NCI-H510A treated with DMSO at 0.1 percent for 48 hours (cell line): ENCODE results near the gene THSD7A.

Source experiments
- DNase-seq: peaks from one replicate; lab custom pipeline; 2025; lab: John Stamatoyannopoulos, UW

THSD7A gene

DNA sequence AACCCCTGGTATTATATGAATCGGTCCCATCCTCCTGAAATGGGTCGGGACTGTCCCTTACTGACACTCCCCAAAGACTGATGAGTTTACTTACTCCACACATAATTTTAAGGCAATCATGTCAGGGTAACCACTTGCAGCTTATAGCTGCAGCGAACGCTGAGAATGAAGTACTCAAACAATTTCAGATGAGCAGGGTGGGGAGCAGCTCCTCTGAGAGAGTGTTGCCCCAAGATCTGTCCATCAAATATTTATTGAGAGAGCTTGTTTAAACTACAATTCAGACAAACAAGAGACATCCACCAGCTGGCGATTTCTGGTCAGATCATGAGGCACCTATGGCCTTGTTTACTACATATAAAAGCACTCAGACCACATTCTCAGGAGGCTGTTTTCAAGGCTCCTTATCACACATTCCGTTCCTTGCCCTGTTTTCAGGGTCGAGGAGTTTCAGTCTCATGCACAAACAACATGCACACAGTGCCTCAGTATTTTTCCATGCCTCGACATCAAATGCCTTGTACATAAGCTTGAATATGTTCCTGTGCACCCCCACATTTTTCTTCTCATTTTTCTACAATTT lies 80.1 kb downstream of the THSD7A start:
- DNase-seq, result no peak

DNA sequence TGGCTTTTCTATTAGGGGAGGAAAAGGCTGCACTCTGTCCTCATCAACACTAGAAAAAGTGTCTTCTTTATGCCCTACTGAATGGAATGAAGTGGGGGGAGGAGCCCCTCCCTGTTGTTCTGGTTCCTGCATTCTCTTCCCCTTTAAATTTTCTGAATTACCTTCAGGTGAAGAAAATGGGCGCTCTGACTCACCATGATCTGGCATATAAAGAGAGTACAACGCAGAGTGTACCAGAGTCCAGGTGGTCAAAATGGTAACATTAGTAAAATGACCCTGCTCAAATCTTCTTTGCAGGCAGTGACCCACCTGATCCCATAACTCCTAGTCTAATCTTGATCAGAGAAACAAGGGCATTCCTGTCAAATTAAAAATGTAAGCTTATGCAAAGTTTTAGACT lies 80.7 kb downstream of the THSD7A start:
- no peak for DNase-seq

DNA sequence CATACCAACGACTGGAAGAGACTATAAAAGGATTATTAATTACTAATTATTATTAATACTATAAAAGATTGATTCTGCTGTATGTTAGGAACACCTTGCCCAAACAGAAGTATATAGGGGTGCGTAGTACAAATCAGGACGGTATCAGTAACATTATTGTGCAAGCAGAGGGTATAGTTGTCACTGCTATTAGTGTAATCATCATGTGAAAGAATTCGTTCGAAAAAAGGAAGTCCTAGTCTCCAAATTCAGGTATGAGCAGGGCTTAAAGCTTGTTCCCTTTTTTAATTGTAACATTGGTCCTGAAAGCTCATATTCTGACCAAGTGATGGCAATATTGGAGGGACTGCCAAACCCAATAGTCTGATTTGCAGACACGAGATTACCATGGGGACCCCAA lies 81.8 kb downstream of the THSD7A start:
- DNase-seq, result no peak

DNA sequence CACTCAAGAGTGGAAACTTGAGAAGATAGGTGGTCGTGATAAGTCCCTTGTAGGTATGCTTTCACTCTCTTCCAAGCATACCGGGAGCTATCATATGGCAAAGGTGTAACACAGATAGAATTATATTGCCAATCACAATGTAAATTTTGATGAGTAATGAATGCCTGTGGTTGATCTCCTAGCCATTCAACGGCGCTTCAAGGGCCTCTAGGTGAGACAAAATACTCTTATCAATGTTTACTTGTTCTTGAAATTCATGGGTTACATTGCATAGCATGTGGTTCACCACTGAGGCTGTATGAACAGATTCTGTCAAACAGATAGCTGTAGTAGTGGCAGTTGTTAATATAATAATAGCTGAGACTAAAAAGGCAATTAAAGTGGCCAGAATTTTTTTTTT lies 82.4 kb downstream of the THSD7A start:
- DNase-seq, result peak; percentile 51

DNA sequence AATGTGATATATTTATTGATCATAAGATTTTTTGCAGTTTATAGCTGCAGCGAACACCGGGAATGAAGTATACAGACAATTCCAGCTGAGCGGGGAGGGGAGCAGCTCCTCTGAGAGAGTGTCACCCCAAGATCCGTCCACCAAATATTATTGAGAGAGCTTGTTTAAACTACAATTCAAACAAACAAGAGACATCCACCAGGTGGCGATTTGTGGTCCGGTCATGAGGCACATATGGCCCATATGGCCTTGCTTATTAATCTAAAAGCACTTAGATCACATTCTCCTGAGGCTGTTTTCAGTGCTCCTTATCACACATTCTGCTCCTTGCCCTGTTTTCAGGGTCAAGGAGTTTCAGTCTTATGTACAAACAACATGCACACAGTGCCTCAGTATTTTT lies 83.1 kb downstream of the THSD7A start:
- DNase-seq, result no peak

DNA sequence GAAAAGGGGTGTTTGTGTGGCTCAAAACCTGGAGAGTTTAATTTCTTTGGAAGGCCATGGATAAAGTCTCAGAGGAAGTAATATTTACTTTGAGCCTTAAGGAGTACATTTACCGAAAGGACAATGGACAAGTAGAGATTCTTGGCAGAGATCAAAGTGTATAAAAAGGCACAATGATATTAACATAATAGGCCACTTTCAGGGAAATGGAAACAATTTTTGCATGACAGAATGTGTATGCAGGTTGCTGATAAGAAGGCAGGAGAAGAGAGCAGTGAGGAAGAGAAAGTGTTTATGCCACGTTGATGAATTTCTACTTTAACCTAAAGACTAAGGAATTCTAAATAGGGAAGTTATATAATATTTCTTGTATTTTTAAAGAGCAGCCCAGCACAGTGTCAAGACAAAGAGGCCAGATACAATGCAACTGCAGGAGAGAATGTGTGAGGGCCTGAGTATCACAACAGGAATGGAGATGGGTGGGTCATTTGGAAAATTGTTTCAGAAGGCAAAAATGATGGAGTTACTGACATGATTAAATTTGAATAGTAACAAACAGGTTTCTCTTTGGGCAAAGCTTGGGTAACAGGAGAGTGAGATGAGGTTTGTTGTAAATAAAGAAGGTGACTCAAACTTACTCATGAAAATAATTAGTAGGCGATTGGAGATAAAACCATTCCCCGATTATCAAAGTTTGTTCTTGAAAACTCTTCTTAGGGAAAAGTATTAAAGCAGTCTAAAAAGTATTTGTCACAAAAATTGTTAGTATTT lies 84.1 kb downstream of the THSD7A start:
- DNase-seq, result no peak

DNA sequence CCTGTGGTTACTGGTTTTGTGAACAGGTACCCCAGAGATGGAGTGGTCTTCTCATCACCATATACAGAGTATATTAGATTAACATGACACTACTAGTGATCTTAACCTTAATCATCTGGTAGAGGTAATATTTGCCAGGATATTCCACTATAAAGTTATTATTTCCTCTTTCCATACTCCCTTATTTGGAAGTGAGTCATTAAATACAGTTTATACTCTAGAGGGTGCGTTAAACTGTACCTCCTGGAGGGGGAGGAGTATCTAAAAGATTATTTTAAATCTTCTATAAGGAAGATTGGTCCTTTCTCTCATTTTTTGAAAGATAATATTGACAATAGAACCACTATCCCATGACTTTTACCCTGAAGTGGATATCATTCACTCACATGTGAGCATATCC lies 85.4 kb downstream of the THSD7A start:
- no peak for DNase-seq

DNA sequence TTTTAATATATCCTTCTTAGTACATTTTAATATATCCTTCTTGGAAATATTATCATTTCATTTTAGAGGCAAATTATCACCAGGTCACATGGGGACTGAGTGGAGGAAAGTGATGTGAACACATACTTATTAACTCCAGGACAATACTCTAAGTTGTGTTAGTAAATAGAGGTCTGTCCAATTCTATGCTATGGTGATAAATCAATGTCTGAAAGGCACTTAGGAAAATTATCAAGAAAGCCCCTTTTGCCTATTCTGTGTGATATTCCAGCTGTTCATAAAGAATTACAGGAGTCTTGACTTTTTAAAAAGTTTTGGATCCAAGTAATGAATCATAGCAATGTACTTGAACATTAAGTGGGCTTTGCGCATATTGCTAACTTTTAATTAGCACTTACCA lies 88.5 kb downstream of the THSD7A start:
- DNase-seq, result no peak

DNA sequence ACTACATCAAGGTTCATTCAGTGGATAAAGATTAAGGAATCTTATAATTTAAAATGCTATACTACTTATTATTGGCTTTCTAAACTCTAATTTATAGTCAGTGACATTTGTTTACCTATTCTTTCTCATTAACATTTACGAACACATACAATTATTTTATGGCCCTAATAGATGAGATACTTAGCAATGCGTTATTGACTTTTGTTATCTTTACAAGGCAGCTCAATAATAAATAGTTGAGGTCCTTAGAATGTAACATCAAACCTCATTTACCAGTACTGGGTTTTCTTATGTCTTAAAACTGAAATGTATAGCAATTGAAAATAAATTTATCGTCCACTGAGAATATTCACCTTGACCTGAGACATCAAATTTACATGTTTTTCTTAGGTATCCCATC lies 89.0 kb downstream of the THSD7A start:
- DNase-seq, result no peak

DNA sequence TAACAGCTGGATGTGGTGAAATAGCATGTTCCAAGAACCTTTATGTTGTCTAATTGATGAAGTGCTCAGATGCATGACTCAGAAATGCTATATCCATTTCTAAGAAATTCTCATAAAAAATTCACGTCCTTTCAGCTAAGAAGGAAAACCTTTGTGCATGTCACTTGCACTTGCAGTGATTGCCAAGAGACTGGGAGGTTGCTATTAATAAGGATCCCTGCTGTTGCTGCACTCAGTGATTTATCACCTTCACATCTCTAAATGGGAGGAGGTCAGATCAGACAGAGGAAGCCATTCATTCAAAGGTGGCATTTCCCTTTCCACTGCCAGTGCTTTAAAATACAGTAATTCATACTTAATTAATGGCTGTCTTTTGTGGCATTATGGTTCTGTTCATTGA lies 89.5 kb downstream of the THSD7A start:
- DNase-seq, result no peak

DNA sequence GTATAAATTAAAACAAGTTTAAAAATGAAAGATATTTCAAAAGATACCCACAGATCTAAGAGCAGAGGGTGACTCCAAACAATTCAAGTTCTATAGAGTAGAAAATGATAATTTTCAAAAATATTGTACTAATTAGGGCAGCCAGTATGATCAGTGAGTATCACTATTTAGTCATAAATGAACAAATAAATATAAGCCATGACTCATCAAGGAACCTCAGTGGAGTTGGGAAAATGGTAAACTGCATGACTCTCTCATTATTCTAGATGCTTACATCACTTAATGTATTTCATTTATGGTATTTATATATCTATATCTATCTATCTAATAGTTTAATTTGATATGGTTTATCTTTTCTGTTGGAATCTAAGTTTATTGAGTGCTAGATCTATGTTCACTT lies 94.3 kb downstream of the THSD7A start:
- DNase-seq, result no peak

DNA sequence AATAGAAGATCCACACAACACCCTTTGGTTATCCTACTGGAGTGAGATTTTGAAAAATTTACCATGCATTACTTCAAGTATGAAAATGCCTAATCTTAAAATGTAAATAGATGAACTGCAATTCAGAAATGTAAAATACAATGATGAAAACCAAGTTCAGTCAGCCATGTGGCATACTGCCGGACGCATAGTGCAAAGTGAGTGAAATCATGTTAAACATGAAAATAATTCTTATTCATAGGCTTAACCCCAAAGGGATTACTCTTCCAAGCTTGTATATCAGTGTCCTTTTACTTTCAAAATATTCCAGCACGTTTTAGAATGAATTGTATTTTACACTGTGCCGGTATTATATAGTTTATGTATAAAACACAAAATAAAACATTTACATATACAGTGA lies 99.8 kb downstream of the THSD7A start:
- no peak for DNase-seq

DNA sequence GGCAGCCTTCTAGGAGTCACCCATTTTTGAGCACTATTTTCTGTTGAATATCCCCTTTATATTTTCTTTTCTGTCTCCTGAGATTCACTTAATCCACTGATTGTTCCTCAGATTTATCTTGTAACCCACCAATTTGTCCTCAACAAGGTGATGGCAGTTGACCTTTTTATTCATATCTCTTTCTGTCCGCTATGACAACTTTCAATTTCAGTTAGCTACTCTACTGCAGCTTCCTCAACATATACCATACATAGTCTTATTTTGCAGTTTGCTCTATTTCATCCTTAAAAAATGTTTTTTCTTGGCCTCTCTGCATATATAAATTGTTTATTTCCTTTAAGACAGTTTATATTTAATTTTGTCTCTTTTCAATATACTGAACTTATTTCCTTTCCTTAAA lies 101.3 kb downstream of the THSD7A start:
- no peak for DNase-seq

DNA sequence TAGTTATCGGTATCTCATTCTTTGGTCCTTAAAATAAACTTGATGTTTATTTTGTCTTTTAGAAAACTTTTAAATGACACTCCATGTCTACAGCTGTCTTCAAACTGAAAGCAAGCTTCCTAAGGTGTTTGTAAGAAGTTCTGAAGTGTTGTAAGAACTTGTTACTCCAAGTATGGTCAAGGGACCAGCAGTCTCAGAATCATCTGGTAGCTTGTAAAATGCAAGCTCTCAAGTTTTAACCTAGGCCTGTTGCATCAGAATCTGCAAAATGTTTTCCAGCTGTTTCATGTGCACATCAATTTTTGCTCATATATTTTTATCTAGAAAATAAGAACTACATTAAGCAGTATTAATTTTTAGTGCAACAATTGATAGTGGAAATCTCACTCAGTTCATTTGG lies 104.1 kb downstream of the THSD7A start:
- DNase-seq, result no peak

DNA sequence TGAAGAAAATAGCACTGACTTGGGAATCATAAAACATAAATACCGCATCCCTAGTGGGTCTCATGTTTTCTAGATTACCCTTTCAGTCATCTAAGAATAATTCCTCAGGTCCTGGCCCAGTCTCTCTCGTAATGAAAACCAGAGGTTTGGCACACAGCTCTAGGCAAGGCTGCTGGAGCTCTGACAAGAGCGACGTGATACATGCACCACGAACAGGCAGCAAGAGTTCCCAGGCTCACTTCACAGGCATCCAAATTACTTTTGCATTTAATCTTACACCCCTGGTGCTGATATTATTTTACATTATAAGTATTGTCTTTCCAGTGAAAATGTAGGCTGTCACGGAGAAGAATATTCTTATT lies 105.2 kb downstream of the THSD7A start:
- DNase-seq, result no peak

DNA sequence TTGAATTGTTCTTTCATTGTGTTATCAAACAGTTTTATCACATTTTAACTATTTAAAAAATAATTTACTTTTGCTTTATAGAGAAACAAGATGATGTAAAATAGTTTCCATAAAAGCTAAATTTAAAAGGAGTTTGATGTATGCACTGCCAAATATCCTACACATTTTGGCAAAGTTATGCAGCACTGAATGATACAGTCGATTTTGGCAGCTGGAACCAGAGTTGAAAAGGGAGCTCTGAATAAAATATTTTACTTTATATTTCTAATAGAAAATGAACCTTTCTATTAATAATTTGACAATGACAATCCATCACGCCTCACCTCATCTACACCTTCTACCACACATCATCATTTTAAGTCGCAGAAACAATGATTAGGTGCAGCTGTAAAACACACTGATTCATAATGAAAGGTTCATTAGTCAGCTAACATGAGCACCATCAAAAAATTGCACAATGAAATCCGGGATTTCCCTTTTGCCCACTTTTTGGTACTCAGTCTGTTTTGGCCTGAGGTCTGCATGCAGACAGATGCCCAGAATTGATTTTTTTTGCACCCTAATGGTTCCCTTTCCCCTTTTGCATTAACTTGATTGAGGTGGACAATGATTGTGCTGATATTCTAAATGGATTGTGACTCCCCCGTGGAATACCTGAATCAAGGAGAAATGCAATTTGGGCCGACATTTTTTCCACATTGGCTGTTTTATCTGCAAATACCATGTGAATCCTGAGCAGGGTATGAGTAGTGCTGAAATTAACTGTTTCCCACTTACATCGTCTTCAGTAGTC lies 105.8 kb downstream of the THSD7A start:
- no peak for DNase-seq

DNA sequence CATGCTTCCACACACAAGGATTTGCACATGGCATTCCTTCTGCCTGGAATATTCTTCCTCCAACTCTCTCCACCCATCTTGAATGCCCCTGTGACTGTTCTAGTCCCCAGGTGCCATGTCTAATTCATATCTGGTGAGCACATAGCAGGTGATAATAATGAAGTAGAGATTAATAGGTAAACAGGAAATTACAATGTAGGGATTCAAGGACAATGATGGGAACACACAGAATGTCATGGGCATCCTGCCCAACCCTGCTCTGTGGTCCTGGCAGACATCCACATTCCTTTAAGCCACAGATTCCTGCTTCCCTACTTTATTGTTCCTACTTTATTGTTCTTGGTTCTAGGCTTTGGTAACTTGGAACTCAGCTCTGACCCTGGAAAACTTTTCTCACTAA lies 115.8 kb downstream of the THSD7A start:
- DNase-seq, result no peak

DNA sequence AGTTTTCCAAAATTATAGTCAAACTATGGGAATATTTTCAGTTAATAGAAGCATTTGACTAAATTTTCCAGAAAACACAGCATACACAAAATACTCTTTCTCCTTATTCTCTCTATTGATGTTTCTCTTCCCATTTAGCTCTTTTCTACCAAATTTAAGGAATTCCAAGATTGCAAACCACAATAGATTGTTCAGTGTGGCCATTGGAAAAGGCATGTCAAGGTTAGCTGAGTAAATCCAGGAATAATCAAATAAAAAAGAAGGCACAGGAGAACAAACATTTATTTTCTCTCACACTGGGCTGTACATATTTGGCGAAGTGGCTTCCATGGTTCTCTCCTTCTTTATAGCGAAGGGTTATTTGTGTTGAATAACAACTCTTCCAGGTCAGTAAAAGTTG lies 117.3 kb downstream of the THSD7A start:
- no peak for DNase-seq

DNA sequence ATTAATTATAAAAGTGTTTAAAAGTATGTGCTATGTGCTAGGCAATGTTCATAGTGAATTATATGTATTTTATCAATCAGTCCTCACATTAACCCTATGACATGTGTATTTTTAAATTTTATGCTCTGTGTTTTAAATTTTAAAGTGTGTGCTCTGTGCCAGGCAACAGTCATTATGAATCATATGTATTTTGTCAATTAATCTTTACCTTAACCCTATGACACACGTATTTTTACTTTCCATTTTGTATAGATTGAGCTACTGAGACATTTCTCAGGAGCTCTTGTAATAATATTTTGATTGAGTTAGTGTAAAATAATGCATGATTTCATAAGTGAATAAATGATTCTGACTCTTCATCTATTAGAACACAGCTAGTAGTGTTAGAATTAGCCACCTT lies 117.8 kb downstream of the THSD7A start:
- DNase-seq, result no peak

DNA sequence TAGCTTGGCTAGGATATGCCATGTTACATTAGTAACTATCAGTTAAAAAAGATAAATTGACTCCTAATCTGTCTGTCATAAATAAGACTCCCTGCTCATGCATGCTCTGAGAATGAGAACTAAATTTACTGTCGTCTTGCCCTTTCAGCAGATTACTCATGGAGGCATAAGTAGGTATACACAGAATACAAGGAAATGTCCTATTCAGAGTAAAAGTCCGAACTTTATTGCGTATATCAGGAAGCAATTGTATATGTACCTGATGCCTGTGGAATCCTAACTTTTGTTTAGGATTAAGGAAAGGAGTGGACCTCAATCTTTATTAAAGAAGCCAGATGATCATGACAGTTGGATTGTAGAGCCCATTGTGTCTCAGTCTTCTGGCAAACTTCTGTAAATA lies 118.6 kb downstream of the THSD7A start:
- no peak for DNase-seq

DNA sequence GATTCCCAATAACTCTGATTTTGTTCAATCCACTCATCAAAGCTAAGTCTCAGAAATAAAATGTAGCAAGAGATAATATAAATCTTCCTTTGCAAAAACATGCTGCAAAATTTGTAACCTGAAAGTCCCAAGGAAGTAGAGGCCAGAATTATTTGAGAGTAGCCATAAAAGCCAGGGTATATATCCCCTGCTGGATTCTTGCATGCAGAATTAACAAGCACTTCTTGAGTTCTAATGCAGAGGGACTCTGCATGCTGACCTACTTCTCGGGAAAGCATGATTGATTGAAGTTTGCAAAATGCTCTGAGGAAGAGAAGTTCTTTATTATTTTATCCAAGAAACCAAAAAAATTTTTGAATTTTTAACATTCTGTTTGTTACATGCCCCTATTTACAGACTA lies 121.6 kb downstream of the THSD7A start:
- no peak for DNase-seq

DNA sequence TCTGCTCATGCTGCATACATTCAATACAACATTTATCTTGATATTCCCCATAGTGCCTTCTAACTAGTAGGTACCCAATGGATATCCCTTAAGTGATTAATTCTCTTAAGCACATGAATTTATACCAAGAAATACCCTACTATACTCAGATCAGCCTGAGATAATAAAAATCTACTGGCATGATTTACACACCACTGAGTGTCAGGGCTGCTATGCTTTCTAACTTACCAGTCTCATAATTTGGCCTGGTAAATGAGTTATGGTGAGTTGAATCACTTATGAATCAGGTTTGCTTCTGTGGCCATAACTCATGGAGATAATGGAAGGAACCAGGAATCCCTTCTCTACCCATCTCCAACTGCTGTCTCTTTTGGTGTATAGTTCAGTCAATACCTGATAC lies 122.8 kb downstream of the THSD7A start:
- no peak for DNase-seq

DNA sequence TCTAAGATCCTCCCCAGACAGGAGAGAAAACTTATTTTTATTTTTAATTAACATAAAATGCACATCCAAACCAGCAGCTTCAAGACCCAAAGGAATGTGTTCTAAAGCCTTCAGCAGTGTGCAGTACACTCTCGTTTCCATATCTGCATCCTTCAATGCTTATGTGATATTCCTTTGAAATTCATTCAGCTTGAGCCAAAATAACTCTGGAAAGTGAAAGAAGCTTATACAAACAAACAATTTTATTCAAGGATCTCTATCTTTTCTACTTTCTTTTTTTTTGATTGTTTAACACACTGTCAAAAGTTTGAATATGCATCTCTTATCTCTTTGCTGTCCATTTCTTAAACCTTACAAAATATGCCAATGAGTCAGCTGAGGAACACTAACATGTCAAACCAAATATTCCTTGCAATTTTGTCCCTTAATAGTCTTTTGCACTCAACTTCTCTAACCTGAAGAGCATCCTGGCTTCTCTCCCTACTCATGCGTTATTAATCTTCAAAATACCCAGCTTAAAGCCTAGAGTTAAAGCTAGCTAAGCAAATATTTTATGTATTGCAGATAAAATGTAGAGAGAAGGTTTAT lies 124.3 kb downstream of the THSD7A start:
- DNase-seq, result no peak
